Ovary (tissue), 9 donors: ENCODE measurements around the gene FAM162B. TPM values are rescaled to one million over a fixed set of nuclear protein-coding genes. Genes with fewer than 3 reads are reported as not detected.
"Not testable (repeated sequence)": the region's sequence is repeated elsewhere in the genome, so short reads cannot be mapped to it uniquely, and the experiment has no call there.

Experiments
- DNase-seq, 5 donors: peaks; one replicate each; pipeline ENCODE4 v3.0.0-alpha.2; 2019 to 2020
- H3K27ac ChIP-seq, 2 donors: fragments of 200-600 bp; one replicate each; pipeline versions ENCODE4 v1.5.1 to v1.8.0; 2019 to 2022
- H3K27me3 ChIP-seq: fragments of 200-600 bp; one replicate; pipeline ENCODE4 v1.8.0; 2022
- H3K36me3 ChIP-seq: fragments of 200-600 bp; sonication (generic); one replicate; pipeline ENCODE4 v1.5.1; 2019
- H3K4me1 ChIP-seq: one replicate; pipeline ENCODE4 v1.8.1; 2013; ENCODE audit warnings: mild to moderate bottlenecking, moderate library complexity; ENCODE audit not compliant: insufficient read depth
- H3K4me3 ChIP-seq: fragments of 200-600 bp; sonication (generic); one replicate; pipeline ENCODE4 v1.5.1; 2017
- H3K9me3 ChIP-seq, 2 donors: fragments of 200-600 bp in 1 of 2; sonication (generic) in 1 of 2; one replicate each; pipeline versions ENCODE4 v1.5.1 to v1.8.1; 2013 to 2019; ENCODE audit warnings: mild to moderate bottlenecking in 1 of 2, moderate library complexity in 1 of 2
- CTCF ChIP-seq, 3 donors: fragments of 450-650 bp in 2 of 3; fragments of 200-600 bp in 1 of 3; IDR thresholded peaks; one replicate each; pipeline versions ENCODE4 v1.5.1 to v1.8.0; 2016 to 2022; ENCODE audit warnings: antibody characterized with exemption in 3 of 3, mild to moderate bottlenecking in 1 of 3
- EP300 ChIP-seq: sonication (generic); formaldehyde crosslinking; IDR thresholded peaks from one replicate; pipeline ENCODE4 v1.6.1; 2017; ENCODE audit warnings: antibody characterized with exemption
- POLR2A ChIP-seq: fragments of 450-650 bp; IDR thresholded peaks from one replicate; pipeline ENCODE4 v1.6.1; 2017; ENCODE audit warnings: antibody characterized with exemption, mild to moderate bottlenecking, moderate library complexity
- WGBS, 3 donors: extraction: QIAGEN DNeasy Blood & Tissue Kit in 1 of 3; methylation state at CpG; one replicate each; pipeline versions ENCODE4 v1.1.5 to v1.1.7; 2013 to 2017; 5-methylcytosine and 5-hydroxymethylcytosine counted together
- intact Hi-C, 4 donors: fragments of 100-400 bp; cut with DNase I; formaldehyde crosslinking; loops; one replicate each; pipeline versions ENCODE4 v1.11.0 to v1.15.1; 2022 to 2023
- polyA plus RNA-seq, 2 donors: library from polyadenylated mRNA; stranded (reverse); fragments of 200-250 nt in 1 of 2; fragments of 350-450 nt in 1 of 2; fragmentation: Illumina TruSeq in 1 of 2; extraction: RNeasy Lipid Tissue Mini Kit (QIAGEN cat#74804) in 1 of 2; gene quantifications; one replicate each; pipeline ENCODE4 v1.2.3, GENCODE V29; 2013 to 2014
- total RNA-seq, 7 donors: library from RNA; depleted of rRNA in 2 of 7; stranded (reverse); fragments of >200 nt in 2 of 7; fragmentation: NEBNext Ultra II Directional in 3 of 7; extraction: Animal tissue kit (Norgen Biotek cat#: 25700) in 3 of 7; gene quantifications; one replicate each; pipeline versions ENCODE4 v1.1.0 to v1.2.4, GENCODE V29; 2016 to 2023
- donor health status: DM: no; HTN: no; CAD: no; lungs with moderate emphysema.
- donor health status: DM: no; HTN: no; CAD: no.
- donor health status: Bipolar disorder and iron deficiency.
- donor health status: DM: yes; HTN: yes; CAD: no.
- donor health status: DM: no; HTN: no; CAD: no.
- donor health status: DM: yes; HTN: yes; CAD: no.

FAM162B gene
- total and polyA plus RNA-seq, 9 donors, result 2.2 to 11.6 (median 6.4) TPM

- Histone ChIP-seq H3K4me1 (no peaks in the 10 kb centered on the region), H3K36me3 (no peaks in the 10 kb centered on the region), H3K9me3 (no peaks in the 10 kb centered on the region), H3K27me3 (no peaks in the 10 kb centered on the region), H3K4me3 (no peak overlapping the region), H3K27ac (no peak overlapping the region)
- DNase-seq, result no peak
- intact Hi-C loops, result no loop called here
- WGBS, 3 donors, result 98 to 100% (median 98%) methylated on average over 2 of the region's 2 CpGs
- TF ChIP-seq POLR2A (no peak), EP300 (no peak), CTCF (IDR thresholded peaks at IDR 0.05) (no peak)
Observed at GRCh38 chr6:116714761-116715160, 50.8 kb downstream of the FAM162B start.

- Histone ChIP-seq H3K4me3 (no peak overlapping the region), H3K27me3 (no peaks in the 10 kb centered on the region), H3K27ac (no peak overlapping the region), H3K36me3 (no peaks in the 10 kb centered on the region), H3K9me3 (no peaks in the 10 kb centered on the region), H3K4me1 (no peaks in the 10 kb centered on the region)
- intact Hi-C loops, result no loop called here
- no peak for DNase-seq
- 95 to 100% (median 100%) methylated on average over 1 of the region's 1 CpG for WGBS, 3 donors
- no peak for TF ChIP-seq EP300
Observed at GRCh38 chr6:116714296-116714695, 51.2 kb downstream of the FAM162B start.

GRCh38 chr6:116705917-116706316 lies 59.6 kb downstream of the FAM162B start:
- Histone ChIP-seq H3K27ac (no peak overlapping the region), H3K4me1 (no peaks in the 10 kb centered on the region), H3K4me3 (no peak overlapping the region), H3K9me3 (no peaks in the 10 kb centered on the region), H3K36me3 (no peaks in the 10 kb centered on the region), H3K27me3 (no peaks in the 10 kb centered on the region)
- TF ChIP-seq POLR2A (no peak), CTCF (IDR thresholded peaks at IDR 0.05) (no peak), EP300 (no peak)
- intact Hi-C loops, result no loop called here
- 81 to 88% (median 81%) methylated on average over 1 of the region's 1 CpG for WGBS, 3 donors
- DNase-seq, result no peak

GRCh38 chr6:116703888-116704287 lies 61.6 kb downstream of the FAM162B start:
- not testable (repeated sequence) for H3K27me3 ChIP-seq, H3K36me3 ChIP-seq

More at GRCh38 chr6:116703888-116704287, 61.6 kb downstream of the FAM162B start:
- H3K4me3 ChIP-seq, H3K9me3 ChIP-seq, H3K27ac ChIP-seq, DNase-seq, intact Hi-C loops, H3K4me1 ChIP-seq: not testable (repeated sequence)
- WGBS, 3 donors, result 79 to 98% (median 97%) methylated on average over 1 of the region's 1 CpG

Other genes with a start within 250 kb of the FAM162B start
- under 1 TPM in 1 of 7 donors, not detected in 6; 0.10 TPM for gene TRAPPC3L, start 220.0 kb downstream of the FAM162B start, total RNA-seq
- gene TRAPPC3L, start 220.0 kb downstream of the FAM162B start, polyA plus RNA-seq, result under 1 TPM; 0.08 to 0.20 TPM
- gene CALHM4, start 212.0 kb downstream of the FAM162B start, total RNA-seq, result not detected
- under 1 TPM in 1 of 2 donors, not detected in 1; 0.38 TPM for gene CALHM4, start 212.0 kb downstream of the FAM162B start, polyA plus RNA-seq
- gene RWDD1, start 194.2 kb downstream of the FAM162B start, total RNA-seq, result 10 to 100 TPM; 36.5 to 53.0 (median 48.8) TPM
- 10 to 100 TPM; 56.8 to 82.2 TPM for gene RWDD1, start 194.2 kb downstream of the FAM162B start, polyA plus RNA-seq
- 10 to 100 TPM in 1 of 7 donors, 1 to 10 TPM in 6; 1.0 to 17.9 (median 2.3) TPM for gene RSPH4A, start 149.2 kb downstream of the FAM162B start, total RNA-seq
- under 1 TPM; 0.52 to 0.55 TPM for gene RSPH4A, start 149.2 kb downstream of the FAM162B start, polyA plus RNA-seq
- gene ZUP1, start 97.0 kb downstream of the FAM162B start, total RNA-seq, result 1 to 10 TPM; 4.3 to 8.6 (median 5.0) TPM
- 1 to 10 TPM; 3.5 to 4.3 TPM for gene ZUP1, start 97.0 kb downstream of the FAM162B start, polyA plus RNA-seq
- 10 to 100 TPM; 14.4 to 50.6 (median 36.5) TPM for gene KPNA5, start 84.5 kb downstream of the FAM162B start, total RNA-seq
- gene KPNA5, start 84.5 kb downstream of the FAM162B start, polyA plus RNA-seq, result 1 to 10 TPM; 7.1 to 9.3 TPM
- gene GPRC6A, start 63.4 kb upstream of the FAM162B start, total RNA-seq, result not detected
- gene GPRC6A, start 63.4 kb upstream of the FAM162B start, polyA plus RNA-seq, result not detected
- not detected for gene RFX6, start 111.5 kb upstream of the FAM162B start, total RNA-seq
- gene RFX6, start 111.5 kb upstream of the FAM162B start, polyA plus RNA-seq, result not detected